Bronchial epithelial cell (primary cell): ENCODE measurements around the gene MTO1. TPM values are rescaled to one million over a fixed set of nuclear protein-coding genes. Genes with fewer than 3 reads are reported as not detected.

ENCODE experiments used
- DNase-seq: peaks from one replicate; pipeline ENCODE4 v3.0.0-alpha.2; 2010; ENCODE audit warnings: low read depth
- FAIRE-seq: peaks from 2 replicates; lab custom pipeline; 2011; peaks lifted over from hg19 to GRCh38; lab: Jason Lieb, UNC
- H3K27me3 ChIP-seq: 2 replicates; pipeline ENCODE4 v1.5.1; 2011; ENCODE audit warnings: low read length; ENCODE audit not compliant: control insufficient read depth, insufficient read depth
- H3K36me3 ChIP-seq: 2 replicates; pipeline ENCODE4 v1.5.1; 2011; ENCODE audit warnings: low read length; ENCODE audit not compliant: control insufficient read depth, insufficient read depth
- H3K4me3 ChIP-seq: 2 replicates; pipeline ENCODE4 v1.5.1; 2011; ENCODE audit warnings: mild to moderate bottlenecking, low read depth, low read length, control low read depth
- CTCF ChIP-seq: IDR thresholded peaks from 2 replicates; pipeline ENCODE4 v1.5.1; 2011; ENCODE audit warnings: mild to moderate bottlenecking, moderate library complexity, low read length, control low read depth, inconsistent platforms; ENCODE audit not compliant: insufficient read depth, severe bottlenecking
- total RNA-seq: library from RNA; depleted of rRNA; stranded (reverse); fragments of >200 nt; gene quantifications from 2 replicates; pipeline ENCODE4 v1.2.1, GENCODE V29; 2014

The MTO1 gene
- total RNA-seq, 1 donor from 2014 or later = 40.3 TPM

GRCh38 chr6:73520688-73521350 is 59.3 kb downstream of the MTO1 start, which contains the start of gene EEF1A1:
Gene EEF1A1, minus strand, starts transcription at chr6:73521032. Its CDS starts 1,006 bp downstream, at chr6:73520026.
- H3K27me3 ChIP-seq = no peaks in the 10 kb centered on the region
- peak within 1 kb of the TSS; percentile 91 for H3K4me3 ChIP-seq
- peaks cover 20% of the 10 kb centered on the region for H3K36me3 ChIP-seq
- TF ChIP-seq CTCF = no peak
- DNase-seq = peak; percentile 97
- no peak for FAIRE-seq

GRCh38 chr6:73521351-73521985 is 59.9 kb downstream of the MTO1 start:
- DNase-seq = peak; percentile 74
- no peak for FAIRE-seq
- TF ChIP-seq CTCF = no peak
- peak overlapping the region; percentile 61 for H3K4me3 ChIP-seq
- H3K27me3 ChIP-seq = no peaks in the 10 kb centered on the region
- peaks cover 20% of the 10 kb centered on the region for H3K36me3 ChIP-seq

GRCh38 chr6:73523434-73524123 is 62.0 kb downstream of the MTO1 start:
- FAIRE-seq = no peak
- peak; percentile 50 for DNase-seq
- peak overlapping the region; percentile 78 for H3K4me3 ChIP-seq
- H3K27me3 ChIP-seq = no peaks in the 10 kb centered on the region
- H3K36me3 ChIP-seq = peaks cover 17% of the 10 kb centered on the region
- TF ChIP-seq CTCF = no peak

- no peak overlapping the region for H3K4me3 ChIP-seq
- H3K27me3 ChIP-seq = no peaks in the 10 kb centered on the region
- FAIRE-seq = no peak
- H3K36me3 ChIP-seq = peaks cover under 1% of the 10 kb centered on the region
- DNase-seq = no peak
- TF ChIP-seq CTCF = no peak
These were observed 64.2 kb downstream of the MTO1 start for GRCh38 chr6:73525546-73526330.

- TF ChIP-seq CTCF = no peak
- FAIRE-seq (no peak), DNase-seq (no peak)
- Histone ChIP-seq H3K4me3 (no peak overlapping the region), H3K27me3 (no peaks in the 10 kb centered on the region), H3K36me3 (no peaks in the 10 kb centered on the region)
These were observed 67.4 kb downstream of the MTO1 start for GRCh38 chr6:73528897-73529296.
